Endothelial cell (in vitro differentiated cells): ENCODE measurements around the gene MCFD2. TPM values are rescaled to one million over a fixed set of nuclear protein-coding genes. Genes with fewer than 3 reads are reported as not detected.

Experiments
- DNase-seq: peaks from one replicate; pipeline ENCODE4 v3.0.0; 2021; ENCODE audit warnings: low spot score
- H3K27ac Mint-ChIP-seq: one replicate; pipeline ENCODE4 v1.8.0; 2021; ENCODE audit warnings: mixed read lengths, inconsistent platforms; ENCODE audit not compliant: unreplicated experiment
- H3K27me3 Mint-ChIP-seq: one replicate; pipeline ENCODE4 v1.8.0; 2021; ENCODE audit warnings: mild to moderate bottlenecking, moderate library complexity, mixed read lengths, inconsistent platforms; ENCODE audit not compliant: unreplicated experiment
- H3K36me3 Mint-ChIP-seq: one replicate; pipeline ENCODE4 v1.8.0; 2021; ENCODE audit warnings: mild to moderate bottlenecking, low read depth, mixed read lengths, inconsistent platforms; ENCODE audit not compliant: unreplicated experiment
- H3K4me1 Mint-ChIP-seq: one replicate; pipeline ENCODE4 v1.8.0; 2021; ENCODE audit warnings: mild to moderate bottlenecking, mixed read lengths, inconsistent platforms; ENCODE audit not compliant: unreplicated experiment
- H3K4me3 Mint-ChIP-seq: one replicate; pipeline ENCODE4 v1.8.0; 2021; ENCODE audit warnings: mild to moderate bottlenecking, mixed read lengths, inconsistent platforms; ENCODE audit not compliant: unreplicated experiment
- H3K9me3 Mint-ChIP-seq: one replicate; pipeline ENCODE4 v1.8.0; 2021; ENCODE audit warnings: mixed read lengths, inconsistent platforms; ENCODE audit not compliant: unreplicated experiment
- total RNA-seq: library from RNA; stranded (reverse); fragmentation: NEBNext Ultra II Directional; extraction: Animal tissue kit (Norgen Biotek cat#: 25700); gene quantifications from one replicate; pipeline ENCODE4 v1.2.1, GENCODE V29; 2021; ENCODE audit not compliant: unreplicated experiment
- TF ChIP-seq, protein P1 (sequence below): fragments of 200-600 bp; sonication (generic); IDR thresholded peaks from one replicate; pipeline ENCODE4 v1.5.0; 2021; ENCODE audit warnings: antibody characterized with exemption; ENCODE audit not compliant: unreplicated experiment

MCFD2 gene
- total RNA-seq, 1 donor from 2014 or later: 121 TPM

GRCh38 chr2:46926863-46927262 is 11.3 kb upstream of the MCFD2 start:
- no peak for DNase-seq
- Mint-ChIP-seq H3K36me3 (peaks cover 13% of the 10 kb centered on the region), H3K27ac (no peak overlapping the region), H3K27me3 (peaks cover 2% of the 10 kb centered on the region), H3K9me3 (peaks cover 10% of the 10 kb centered on the region), H3K4me3 (peak overlapping the region; percentile 29), H3K4me1 (no peaks in the 10 kb centered on the region)
- TF ChIP-seq, protein P1, sequence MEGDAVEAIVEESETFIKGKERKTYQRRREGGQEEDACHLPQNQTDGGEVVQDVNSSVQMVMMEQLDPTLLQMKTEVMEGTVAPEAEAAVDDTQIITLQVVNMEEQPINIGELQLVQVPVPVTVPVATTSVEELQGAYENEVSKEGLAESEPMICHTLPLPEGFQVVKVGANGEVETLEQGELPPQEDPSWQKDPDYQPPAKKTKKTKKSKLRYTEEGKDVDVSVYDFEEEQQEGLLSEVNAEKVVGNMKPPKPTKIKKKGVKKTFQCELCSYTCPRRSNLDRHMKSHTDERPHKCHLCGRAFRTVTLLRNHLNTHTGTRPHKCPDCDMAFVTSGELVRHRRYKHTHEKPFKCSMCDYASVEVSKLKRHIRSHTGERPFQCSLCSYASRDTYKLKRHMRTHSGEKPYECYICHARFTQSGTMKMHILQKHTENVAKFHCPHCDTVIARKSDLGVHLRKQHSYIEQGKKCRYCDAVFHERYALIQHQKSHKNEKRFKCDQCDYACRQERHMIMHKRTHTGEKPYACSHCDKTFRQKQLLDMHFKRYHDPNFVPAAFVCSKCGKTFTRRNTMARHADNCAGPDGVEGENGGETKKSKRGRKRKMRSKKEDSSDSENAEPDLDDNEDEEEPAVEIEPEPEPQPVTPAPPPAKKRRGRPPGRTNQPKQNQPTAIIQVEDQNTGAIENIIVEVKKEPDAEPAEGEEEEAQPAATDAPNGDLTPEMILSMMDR: no peak

GRCh38 chr2:46925474-46926351 is 10.1 kb upstream of the MCFD2 start:
- no peaks in the 10 kb centered on the region for H3K4me1 Mint-ChIP-seq
- H3K27ac Mint-ChIP-seq: no peak overlapping the region
- no peak for DNase-seq
- peaks cover 13% of the 10 kb centered on the region for H3K36me3 Mint-ChIP-seq
- no peak overlapping the region for H3K4me3 Mint-ChIP-seq
- peaks cover 10% of the 10 kb centered on the region for H3K9me3 Mint-ChIP-seq
- peaks cover 2% of the 10 kb centered on the region for H3K27me3 Mint-ChIP-seq
- TF ChIP-seq, protein P1: no peak

DNA sequence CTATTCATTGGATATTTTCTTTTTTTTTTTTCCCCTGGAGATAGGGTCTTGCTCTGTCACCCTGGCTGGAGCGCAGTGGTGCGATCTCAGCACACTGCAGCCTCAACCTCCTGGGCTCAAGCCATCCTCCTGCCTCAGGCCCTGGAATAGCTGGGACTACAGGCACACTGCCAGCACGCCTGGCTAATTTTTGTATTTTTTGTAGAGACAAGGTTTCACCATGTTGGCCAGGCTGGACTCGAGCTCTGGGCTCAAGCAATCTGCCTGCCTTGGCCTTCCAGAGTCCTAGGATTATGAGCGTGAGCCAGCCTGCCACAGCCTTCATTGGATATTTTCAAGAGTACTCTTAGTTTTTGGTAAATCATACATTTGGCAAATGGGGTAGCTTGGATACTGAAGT is 9.0 kb upstream of the MCFD2 start:
- peaks cover 10% of the 10 kb centered on the region for H3K9me3 Mint-ChIP-seq
- no peak overlapping the region for H3K27ac Mint-ChIP-seq
- H3K4me3 Mint-ChIP-seq: no peak overlapping the region
- TF ChIP-seq, protein P1: no peak
- peaks cover 13% of the 10 kb centered on the region for H3K36me3 Mint-ChIP-seq
- peaks cover 2% of the 10 kb centered on the region for H3K27me3 Mint-ChIP-seq
- H3K4me1 Mint-ChIP-seq: no peaks in the 10 kb centered on the region
- DNase-seq: no peak

DNA sequence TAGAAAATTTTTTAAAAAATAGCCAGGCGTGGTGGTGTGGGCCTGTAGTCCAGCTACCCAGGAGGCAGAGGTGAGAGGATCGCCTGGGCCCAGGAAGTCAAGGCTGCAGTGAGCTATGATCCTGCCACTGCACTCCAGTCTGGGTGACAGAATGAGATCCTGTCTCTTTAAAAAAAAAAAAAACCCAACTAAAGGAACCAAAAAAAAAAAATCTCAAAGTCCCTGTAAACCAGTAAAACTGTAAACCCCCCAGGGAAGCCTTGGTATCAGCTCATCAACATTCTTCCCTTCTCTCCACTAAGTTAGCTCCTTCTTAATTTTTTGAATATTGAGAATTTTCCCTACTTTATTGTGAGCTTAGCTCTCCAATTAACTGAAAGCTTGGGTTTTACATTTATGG is 8.4 kb upstream of the MCFD2 start:
- Mint-ChIP-seq H3K36me3 (peaks cover 13% of the 10 kb centered on the region), H3K9me3 (peaks cover 10% of the 10 kb centered on the region), H3K27me3 (peaks cover 2% of the 10 kb centered on the region), H3K27ac (no peak overlapping the region), H3K4me3 (no peak overlapping the region), H3K4me1 (no peaks in the 10 kb centered on the region)
- no peak for DNase-seq
- TF ChIP-seq, protein P1: no peak

- no peak for DNase-seq
- Mint-ChIP-seq H3K27me3 (peaks cover 2% of the 10 kb centered on the region), H3K4me1 (no peaks in the 10 kb centered on the region), H3K4me3 (no peak overlapping the region), H3K36me3 (peaks cover 13% of the 10 kb centered on the region), H3K9me3 (peaks cover 10% of the 10 kb centered on the region), H3K27ac (no peak overlapping the region)
- TF ChIP-seq, protein P1: no peak
These were observed 7.5 kb upstream of the MCFD2 start for GRCh38 chr2:46923041-46923528.
